Renal pelvis (tissue), 4 donors: Measurements from ENCODE around the gene PCDH9. TPM values are rescaled to one million over a fixed set of nuclear protein-coding genes. Genes with fewer than 3 reads are reported as not detected.
"Not testable (repeated sequence)": the region's sequence is repeated elsewhere in the genome, so short reads cannot be mapped to it uniquely, and the experiment has no call there.

Experiments used
- DNase-seq: peaks from one replicate; pipeline ENCODE4 v3.0.0-alpha.2; 2013
- polyA plus RNA-seq, 3 donors: library from polyadenylated mRNA; unstranded; fragments of 120-200 nt; gene quantifications; one replicate each; pipeline ENCODE4 v1.2.1, GENCODE V29; 2013; ENCODE audit not compliant: insufficient read length in 3 of 3

PCDH9 gene
- polyA plus RNA-seq, 3 donors = 13.7 to 14.1 (median 13.7) TPM

DNA sequence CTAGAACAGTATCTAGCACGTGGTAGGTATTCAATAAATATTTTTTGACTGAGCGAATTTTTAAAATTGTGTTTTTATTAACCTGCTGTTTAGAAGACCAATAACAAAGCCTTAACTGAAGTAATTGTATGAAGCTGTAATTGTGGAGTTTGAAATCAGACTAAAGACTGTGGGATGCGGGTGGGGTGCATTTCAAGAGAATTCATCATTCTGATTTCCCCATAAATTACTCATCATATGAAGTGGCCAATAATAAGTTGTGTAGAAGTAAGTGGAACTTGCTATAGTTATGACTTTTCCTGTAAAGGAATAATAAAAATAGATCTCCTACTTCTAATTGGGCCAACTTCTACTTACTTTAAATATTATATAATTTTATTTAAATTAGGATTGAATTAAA is 449.3 kb downstream of the PCDH9 start:
- DNase-seq = no peak

DNA sequence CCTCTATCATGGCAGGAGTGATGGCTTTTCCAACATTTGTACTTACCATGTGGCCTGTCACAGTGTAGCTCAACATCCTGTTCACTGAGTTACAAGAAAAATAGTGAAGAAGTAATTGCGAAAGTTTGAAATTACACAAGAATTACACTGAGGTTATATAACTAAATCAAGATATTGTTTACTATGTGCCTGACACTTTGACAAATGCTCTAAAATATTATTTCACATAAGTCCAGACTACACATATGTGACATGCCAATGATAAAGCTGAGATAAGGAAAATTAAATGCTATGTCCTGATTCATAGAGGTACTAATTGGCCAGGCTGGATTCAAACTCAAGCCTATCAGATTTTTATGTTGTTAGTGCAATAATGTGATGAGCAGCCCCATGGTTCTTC is 451.7 kb downstream of the PCDH9 start:
- no peak for DNase-seq

DNA sequence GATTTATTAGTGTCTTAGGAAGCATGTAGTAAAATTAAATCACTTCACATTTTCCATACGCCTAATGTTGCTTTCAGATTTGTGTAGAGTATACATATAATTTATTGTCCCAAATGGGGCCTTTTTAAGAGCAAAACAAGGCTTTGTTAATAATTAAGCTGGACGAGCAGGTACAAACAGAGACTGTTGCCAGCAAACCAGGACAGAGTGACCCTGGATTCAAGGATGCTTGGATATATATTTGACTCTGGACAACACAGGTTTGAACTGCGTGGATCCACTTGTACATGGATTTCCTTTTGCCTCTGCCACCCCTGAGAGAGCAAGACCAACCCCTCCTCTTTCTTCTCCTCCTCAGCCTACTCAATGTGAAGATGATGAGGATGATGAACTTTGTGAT is 454.9 kb downstream of the PCDH9 start:
- DNase-seq = no peak

DNA sequence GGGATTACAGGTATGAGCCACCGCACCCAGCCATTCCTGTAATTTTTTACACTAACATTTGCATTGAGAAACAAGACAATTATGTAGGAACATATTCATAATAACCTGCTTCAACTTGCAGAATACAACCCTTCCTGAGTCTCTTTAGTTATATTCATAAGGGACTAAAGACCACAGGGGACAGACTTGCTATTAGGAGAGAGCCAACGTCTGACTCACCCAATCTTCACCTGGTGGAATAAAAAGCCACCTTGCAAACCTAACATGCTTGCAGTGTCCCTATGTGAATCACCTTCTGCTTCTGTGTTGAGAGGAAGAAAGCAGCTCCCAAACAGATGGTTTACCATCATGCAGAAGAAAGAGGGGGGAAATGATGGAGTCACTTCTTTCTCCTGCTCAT is 456.1 kb downstream of the PCDH9 start:
- no peak for DNase-seq

DNA sequence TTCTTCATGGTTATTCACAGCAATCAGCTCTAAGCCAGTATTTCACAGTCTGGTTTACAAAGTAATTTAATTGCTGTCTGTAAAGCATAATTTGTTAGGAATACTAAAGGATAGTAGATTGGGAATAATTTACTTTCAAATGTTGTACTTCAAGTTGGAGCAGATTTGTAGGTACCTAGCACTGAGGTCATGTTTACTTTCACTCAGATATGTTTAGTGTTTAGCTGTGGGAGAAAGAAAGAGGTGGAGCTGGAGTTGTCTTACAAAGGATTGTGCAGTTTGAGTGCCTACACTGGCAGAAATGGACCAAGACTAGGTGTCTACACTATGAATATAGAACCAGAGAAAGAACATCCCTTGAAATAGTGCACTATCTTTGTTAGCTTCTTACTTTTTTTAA is 464.6 kb downstream of the PCDH9 start:
- DNase-seq = peak; percentile 4

DNA sequence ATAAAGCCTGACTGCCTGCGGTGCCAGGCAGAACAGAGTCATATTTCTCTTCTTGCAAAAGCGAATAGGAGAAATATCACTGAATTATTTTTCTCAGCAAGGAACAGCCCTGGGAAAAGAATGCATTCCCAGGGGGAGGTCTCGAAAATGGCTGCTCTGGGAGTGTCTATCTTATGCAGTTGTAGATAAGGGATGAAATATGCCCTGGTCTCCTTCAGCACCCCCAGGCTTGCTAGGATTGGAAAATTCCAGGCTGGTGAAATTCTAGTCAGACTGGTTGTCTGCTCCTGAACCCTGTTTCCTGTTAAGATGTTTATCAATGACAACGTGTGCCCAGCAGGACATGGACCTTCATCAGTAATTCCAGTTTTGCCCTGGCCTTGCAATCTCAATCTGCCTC is 469.5 kb downstream of the PCDH9 start:
- not testable (repeated sequence) for DNase-seq

DNA sequence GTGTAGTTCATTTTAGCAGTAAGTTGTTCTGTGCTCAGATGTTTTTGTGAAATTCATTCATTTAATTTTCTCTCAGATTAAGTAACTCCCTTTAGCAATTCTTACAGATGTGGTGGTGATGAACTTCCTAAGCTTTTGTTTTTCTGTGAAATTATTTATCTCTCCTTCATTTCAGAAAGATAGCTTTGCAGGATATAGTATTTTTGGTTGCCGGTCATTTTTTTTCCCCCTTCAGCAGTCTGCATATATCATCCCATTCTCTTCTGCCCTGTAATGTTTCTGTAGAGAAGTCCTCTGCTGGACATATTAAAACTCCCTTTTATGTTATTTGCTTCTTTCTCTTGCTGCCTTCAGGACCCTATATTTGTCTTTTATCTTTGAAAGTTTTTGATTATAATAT is 470.2 kb downstream of the PCDH9 start:
- DNase-seq = no peak

DNA sequence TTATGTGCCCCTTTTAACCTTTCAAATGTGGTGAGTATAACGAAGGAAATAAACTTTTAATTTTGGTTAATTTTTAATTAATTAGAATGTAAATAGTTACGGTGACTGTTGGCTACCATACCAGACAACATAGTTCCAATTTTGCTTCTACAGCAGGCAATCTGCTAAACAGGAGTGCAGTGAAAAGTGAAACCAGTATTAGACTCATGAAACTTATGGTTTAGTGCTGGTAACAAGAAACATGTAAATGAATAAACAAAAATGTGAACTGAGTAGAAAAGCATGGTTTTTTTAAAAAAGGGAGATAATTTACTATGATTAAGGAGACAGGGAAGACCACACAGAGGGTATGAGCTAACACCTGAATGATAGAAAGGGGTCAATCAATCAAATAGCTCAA is 478.4 kb downstream of the PCDH9 start:
- DNase-seq = no peak

DNA sequence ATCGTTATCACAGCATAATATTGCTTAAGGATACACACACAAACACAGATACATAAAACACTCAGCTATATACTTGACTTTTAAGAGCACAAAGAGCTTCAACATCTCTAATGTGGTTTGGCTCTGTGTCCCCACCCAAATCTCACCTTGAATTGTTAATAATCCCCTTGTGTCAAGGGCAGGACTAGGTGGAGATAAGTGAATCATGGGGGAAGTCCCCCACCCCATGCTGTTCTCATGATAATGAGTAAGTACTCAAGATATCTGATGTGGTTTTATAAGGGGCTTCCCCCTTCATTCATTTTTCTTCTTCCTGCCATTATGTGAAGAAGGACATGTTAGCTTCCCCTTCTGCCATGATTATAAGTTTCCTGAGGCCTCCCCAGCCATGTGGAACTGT is 481.4 kb downstream of the PCDH9 start:
- no peak for DNase-seq

DNA sequence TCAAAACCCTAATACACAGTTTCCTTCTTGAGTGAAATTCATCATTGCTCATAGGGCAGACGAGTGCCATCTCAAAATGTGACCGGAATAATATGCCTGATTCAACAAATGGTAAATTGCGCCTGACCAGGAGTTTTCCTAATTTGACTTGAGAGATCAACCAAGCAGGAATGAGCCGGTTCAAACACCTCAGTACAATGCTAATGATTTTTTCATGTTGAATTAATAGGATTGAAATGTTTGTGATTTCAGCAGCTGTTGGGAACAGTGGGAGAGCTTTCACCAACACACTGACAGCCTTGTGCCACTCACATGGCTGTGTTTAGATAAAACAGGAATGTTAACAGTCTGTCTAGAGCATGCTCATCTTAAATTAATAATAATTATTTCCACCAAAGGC is 484.8 kb downstream of the PCDH9 start:
- DNase-seq = no peak

DNA sequence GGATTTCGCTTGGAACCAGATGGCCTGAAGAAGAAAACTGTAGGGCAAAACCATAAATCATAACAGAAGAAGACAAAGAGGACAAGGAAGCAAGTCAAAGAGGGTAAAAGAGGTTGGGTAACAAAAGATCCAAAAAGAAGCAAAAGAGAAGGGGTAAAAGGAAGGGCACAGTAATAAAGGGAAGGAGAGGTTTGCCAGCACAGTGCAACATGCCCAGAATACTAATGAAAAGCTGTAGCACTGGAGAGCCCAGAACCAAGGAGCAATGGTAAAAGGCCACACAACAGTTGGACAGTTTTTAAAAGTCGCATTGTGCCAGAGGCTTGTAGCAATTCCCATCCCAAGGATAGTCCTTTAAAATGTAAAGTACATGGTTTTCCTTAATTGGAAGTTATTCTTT is 506.6 kb downstream of the PCDH9 start:
- no peak for DNase-seq

DNA sequence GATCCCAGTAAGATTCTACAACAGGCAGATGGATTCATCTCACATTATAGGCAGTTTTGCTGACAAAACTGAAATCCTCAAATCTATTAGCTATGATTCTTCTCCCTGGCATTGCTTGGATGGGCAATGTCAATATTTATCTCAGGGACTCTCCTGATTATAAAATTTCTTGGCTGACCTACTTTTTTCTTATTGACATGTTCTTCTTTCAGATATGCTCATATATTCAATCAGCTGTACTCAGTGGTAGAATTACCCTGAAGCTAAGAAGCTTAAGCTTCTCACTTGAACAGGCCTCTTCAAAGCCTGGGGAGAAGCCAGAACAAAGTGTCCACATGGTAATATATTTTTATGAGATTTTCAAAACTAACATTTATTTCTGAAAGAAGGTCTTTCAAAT is 513.6 kb downstream of the PCDH9 start:
- no peak for DNase-seq

DNA sequence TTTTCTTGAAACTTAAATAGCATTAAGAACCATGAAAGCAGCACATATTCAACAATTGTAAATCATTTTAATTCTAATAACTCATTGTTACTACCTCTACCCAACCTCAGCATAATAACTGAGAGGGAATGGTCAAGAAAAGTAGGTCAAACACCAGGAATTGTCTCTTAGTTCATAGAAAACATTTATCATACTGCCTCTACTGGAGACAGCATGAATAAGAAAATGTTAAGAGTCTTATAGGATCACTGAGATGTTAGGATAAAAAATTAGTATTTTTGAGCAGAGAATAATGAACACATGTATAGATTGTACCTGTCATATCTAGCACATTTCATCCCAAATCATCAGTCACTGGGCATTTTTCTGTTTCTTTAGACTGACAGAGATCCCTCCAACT is 515.3 kb downstream of the PCDH9 start:
- DNase-seq = no peak

DNA sequence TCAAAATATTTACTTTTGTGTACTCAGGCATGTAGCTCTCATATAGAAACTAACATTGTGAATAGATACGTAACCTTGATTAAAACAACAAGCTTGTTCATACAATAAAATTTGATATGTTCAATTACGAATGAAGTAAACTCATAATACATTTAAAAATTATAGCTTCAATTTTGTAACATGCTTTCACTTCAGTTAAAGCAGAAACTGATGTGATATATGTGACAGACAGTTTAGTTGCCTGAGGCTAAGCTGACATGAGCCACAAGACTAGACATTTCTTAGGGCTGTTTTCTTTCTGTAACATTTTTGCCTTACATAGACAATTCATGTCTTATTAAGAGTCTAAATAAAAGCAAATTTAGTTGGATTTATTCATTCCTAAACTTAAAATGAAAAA is 526.0 kb downstream of the PCDH9 start:
- no peak for DNase-seq

DNA sequence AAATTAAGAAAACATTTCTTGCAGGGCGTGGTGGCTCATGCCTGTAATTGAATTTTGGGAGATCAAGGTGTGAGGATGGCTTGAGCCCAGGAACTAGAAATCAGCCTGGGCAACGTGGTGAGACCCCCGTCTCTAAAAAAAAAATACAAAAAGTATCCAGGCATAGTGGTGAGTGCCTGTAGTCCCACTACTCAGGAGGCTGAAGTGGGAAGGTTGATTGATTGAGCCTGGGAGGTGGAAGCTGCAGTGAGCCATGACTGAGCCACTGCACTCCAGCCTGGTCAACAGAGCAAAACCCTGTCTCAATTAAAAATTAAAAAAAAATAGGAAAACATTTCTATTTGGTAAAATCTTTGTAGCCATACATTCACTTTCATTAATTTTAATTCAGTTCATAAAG is 526.5 kb downstream of the PCDH9 start:
- peak; percentile 7 for DNase-seq

DNA sequence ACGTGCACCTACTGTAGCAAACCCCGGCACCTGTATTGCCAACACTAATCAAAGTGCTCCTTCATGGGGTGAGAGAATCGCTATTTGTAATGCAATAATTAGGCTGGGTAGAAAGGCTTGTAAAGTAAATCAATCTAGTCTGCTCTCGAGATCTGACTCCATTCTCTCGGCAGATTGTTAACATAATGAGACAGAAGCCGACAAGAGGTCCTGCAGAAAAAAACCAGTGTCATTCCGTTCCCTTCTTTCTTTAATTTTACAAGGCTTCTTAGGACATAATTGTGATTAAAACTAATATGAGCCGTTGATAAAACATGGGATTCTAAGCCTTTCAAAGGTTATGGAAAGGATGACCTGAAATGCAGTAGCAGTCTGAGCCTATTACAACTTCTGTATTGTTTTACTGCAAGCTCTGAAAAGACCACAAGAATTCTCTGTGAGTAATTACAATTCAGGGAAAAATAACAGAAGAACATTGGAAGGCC is 530.0 kb downstream of the PCDH9 start:
- no peak for DNase-seq

DNA sequence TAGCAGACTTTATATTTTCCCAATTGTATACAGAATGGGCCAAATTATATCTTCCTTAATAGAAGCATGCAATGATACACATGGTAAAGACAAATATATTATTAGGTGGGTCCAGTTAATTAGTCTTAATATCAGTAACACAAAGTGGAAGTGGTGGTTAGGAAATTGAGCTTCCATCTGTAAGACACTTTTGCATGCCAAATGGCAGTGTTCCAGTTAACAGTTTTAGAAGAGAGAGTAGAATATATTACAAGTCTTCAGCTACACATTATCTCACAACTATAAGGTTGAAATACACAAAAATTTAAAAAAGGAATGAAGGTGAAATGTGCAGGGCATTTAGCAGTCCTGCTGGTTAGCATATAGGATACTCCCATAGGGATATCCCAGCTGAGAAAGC is 536.5 kb downstream of the PCDH9 start:
- no peak for DNase-seq

DNA sequence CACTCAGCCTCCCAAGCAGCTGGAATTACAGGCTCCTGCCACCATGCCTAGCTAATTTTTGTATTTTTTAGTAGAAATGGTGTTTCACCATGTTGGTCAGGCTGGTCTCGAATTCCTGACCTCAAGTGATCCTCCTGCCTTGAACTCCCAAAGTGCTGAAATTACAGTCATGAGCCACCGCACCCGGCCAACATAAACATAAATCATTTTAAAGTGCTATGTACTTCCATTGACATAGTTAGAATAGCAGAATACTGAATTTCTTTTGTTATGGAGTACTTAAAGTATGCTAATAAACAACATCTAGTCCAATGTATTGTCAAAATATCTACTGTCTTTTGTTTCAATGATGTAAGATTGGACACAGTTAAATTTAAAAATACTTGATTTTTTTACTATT is 539.0 kb downstream of the PCDH9 start:
- DNase-seq = no peak

DNA sequence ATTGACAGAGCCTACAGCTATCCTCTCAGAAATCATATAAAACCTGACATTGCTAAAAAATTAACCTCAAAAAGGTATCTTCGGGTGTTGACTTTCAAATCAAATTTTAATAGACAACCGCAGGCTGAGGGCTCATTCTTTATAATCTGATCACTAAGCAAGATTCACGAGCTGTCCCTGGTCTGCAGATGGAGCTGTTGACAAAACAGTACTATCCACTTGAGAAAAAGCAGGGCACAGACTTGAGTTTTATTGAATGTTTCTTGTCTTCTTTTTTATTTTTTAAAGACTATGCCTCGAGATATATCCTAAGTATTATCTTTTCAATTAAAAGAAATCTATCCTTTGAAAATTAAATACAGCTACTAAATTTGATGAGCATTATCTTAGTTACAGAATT is 540.5 kb downstream of the PCDH9 start:
- peak; percentile 26 for DNase-seq

DNA sequence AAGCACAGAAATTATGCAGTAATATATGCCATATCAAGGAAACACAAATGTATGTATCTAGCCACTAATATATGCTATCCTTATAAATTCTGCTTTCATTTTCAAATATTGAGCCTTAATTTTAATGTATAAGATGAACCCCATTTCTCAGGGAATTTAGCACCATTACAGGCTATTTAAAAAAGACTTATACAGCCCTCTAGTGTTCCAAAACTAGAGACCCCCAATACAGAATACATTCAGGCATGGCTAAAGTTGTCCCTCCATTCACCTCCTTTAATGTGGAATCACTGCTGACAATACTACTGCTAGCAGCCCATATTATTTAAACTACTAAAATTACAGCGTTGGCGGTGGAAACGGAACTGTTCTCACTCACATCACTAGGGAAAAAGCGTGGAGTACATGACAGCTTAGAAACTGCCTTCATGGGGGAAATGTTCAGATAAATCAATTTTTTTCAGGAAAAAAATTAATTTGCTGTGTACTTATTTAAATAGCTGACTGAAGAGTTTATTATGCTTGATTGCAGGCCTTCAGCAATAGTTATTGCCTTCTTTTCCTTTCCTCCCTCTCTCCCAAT is 541.0 kb downstream of the PCDH9 start:
- peak; percentile 26 for DNase-seq

DNA sequence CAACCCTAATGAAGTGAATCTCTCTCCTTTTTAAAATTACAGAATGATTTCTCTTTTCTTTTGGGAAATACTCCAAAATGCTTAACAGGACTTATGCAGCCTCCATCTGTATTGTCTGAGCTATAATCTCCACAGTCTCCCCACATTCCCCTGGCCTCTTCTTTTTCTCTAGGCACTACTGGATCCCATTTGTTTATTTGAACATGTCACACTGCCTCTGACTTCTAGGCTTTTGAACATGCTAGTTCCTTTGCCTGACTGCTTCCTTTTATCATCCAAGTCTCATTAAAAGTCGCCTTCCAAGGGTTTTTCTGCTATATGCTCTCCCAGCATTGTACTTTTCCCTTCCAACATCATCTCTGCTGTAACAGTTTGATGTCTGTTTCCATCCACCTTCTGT is 548.7 kb downstream of the PCDH9 start:
- no peak for DNase-seq

DNA sequence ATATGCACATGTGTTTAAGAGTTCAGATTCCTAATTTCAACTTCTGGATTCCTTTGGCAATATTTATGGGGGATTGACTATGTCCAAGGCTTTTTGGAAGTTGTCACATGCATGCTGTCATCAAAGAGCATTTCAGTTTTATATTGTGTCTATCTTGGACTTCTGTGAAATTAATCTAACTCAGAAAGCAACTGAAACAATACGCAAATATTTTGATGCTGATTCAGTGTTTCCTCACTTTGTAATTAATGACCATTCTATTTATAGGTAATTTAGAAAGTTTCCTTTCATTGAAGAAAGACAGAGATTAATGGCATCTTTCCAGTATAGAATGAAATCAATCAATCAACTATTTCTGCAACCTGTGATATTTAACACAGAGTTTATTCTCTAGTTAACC is 550.1 kb downstream of the PCDH9 start:
- no peak for DNase-seq

DNA sequence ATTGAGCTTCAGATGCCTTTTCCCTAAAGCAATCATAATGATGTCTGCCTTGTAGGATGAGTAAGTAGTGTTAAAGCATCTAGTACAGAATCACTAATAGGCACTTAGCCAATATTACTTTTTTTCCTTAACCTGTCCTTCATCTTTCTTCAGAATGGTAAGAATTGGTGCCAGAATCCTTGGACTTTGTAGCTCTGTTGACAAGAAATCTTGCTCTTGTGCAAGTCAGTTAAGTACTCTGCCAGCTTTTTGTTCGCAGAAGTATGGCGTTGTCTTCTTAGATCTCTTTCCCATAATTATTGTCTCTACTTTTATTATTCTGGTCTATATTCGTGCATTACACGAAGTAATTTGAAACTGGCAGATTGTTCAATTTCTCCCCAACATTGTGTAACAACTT is 554.5 kb downstream of the PCDH9 start:
- no peak for DNase-seq

DNA sequence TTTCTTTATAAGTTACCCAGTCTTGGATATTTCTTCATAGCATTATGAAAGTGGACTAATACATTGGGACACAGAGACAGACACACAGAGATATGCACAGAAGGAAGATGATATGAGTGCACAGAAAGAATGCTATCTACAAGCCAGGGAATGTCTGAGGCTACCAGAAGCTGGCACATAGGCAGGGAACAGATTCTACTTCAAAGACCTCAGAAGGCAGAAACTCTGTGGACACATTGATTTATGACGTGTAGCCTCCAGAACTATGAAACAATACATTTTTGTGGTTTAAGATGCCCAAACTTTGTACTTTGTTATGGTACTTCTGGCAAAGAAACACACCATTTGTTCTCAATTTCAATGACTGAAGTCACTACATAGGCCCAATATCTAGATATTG is 556.7 kb downstream of the PCDH9 start:
- no peak for DNase-seq

DNA sequence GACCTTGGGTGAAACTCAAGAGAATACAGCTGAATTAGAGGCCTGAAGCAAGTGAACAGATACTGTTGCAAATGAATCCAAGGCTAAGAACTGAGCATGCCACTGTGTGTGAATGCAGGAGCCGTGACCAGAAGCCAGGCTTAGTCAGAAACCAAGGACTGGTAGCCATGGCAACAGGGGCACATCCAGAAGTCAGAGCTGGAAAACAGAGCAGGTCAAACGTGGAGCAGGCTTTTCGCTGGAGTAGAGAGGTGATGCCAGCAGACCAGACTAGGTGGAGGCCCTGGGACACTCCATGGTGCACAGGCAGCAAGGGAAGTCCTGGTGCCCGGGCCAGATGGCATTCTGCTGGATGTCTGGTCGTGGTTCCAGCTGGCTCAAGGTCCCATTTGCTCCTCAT is 564.1 kb downstream of the PCDH9 start:
- peak; percentile 84 for DNase-seq
